Peyer's patch (tissue), 4 donors: ENCODE data around the gene HPSE2.

Experiments used
- CTCF ChIP-seq, 6 experiments: fragments of 450-650 bp in 4 of 6; fragments of 200-600 bp in 2 of 6; sonication (generic) in 1 of 6; IDR thresholded peaks; one replicate each; pipeline ENCODE4 v1.5.1; 2017 to 2019; ENCODE audit warnings: antibody characterized with exemption in 6 of 6, mild to moderate bottlenecking in 3 of 6, moderate library complexity in 1 of 6
- POLR2A ChIP-seq, 2 donors: fragments of 450-650 bp; IDR thresholded peaks; one replicate each; pipeline ENCODE4 v1.5.1; 2017; ENCODE audit warnings: antibody characterized with exemption in 2 of 2, mild to moderate bottlenecking in 2 of 2, moderate library complexity in 2 of 2

- TF ChIP-seq POLR2A (IDR thresholded peaks at IDR 0.05) (no peak), CTCF (IDR thresholded peaks at IDR 0.05) (no peak)
These were observed 680.5 kb downstream of the HPSE2 start for GRCh38 chr10:98555021-98555619.
